Measurements from ENCODE around the gene HYAL2.

HYAL2 gene

GRCh38 chr3:50292159-50293078, 30.1 kb downstream of the HYAL2 start, which contains the start of gene IFRD2:
TSS of gene IFRD2 (minus strand) at chr3:50292429. CDS start at chr3:50292274, 155 bp downstream.
- peak; percentile 98 for DNase-seq
- peaks cover 25% of the 10 kb centered on the region for H3K36me3 ChIP-seq (replicated peaks)
- TF ChIP-seq CTCF (IDR thresholded peaks at IDR 0.05; ENCODE audit: low read depth, low read length, missing control alignments), result peak; percentile 11
- in situ Hi-C loops (cut with HindIII; ENCODE audit: low pct_ligation_motif_present, low sequenced_read_pairs), result no loop called here
- no peaks in the 10 kb centered on the region for H3K27me3 ChIP-seq (replicated peaks)
- H3K27ac ChIP-seq, result peak within 1 kb of the TSS; percentile 54
- peak within 1 kb of the TSS; percentile 89 for H3K4me3 ChIP-seq (ENCODE audit: low read depth, low read length)

- in situ Hi-C loops (cut with HindIII; ENCODE audit: low pct_ligation_motif_present, low sequenced_read_pairs), result no loop called here
- peaks cover 25% of the 10 kb centered on the region for H3K36me3 ChIP-seq (replicated peaks)
- no peak for TF ChIP-seq CTCF (IDR thresholded peaks at IDR 0.05; ENCODE audit: low read depth, low read length, missing control alignments)
- H3K27me3 ChIP-seq (replicated peaks), result no peaks in the 10 kb centered on the region
- DNase-seq, result no peak
- no peak overlapping the region for H3K27ac ChIP-seq
- no peak overlapping the region for H3K4me3 ChIP-seq (ENCODE audit: low read depth, low read length)
Measured at GRCh38 chr3:50290161-50290641, 32.3 kb downstream of the HYAL2 start.

- in situ Hi-C loops (cut with HindIII; ENCODE audit: low pct_ligation_motif_present, low sequenced_read_pairs), result no loop called here
- no peak for TF ChIP-seq CTCF (IDR thresholded peaks at IDR 0.05; ENCODE audit: low read depth, low read length, missing control alignments)
- Histone ChIP-seq H3K27ac (no peak overlapping the region), H3K4me3 (ENCODE audit: low read depth, low read length) (no peak overlapping the region), H3K27me3 (replicated peaks) (no peaks in the 10 kb centered on the region), H3K36me3 (replicated peaks) (peaks cover 25% of the 10 kb centered on the region)
- no peak for DNase-seq
Measured at GRCh38 chr3:50289130-50289529, 33.4 kb downstream of the HYAL2 start.

GRCh38 chr3:50288387-50289007, 34.0 kb downstream of the HYAL2 start:
- DNase-seq, result no peak
- H3K36me3 ChIP-seq (replicated peaks), result peaks cover 25% of the 10 kb centered on the region
- no peak for TF ChIP-seq CTCF (IDR thresholded peaks at IDR 0.05; ENCODE audit: low read depth, low read length, missing control alignments)
- H3K4me3 ChIP-seq (ENCODE audit: low read depth, low read length), result no peak overlapping the region
- in situ Hi-C loops (cut with HindIII; ENCODE audit: low pct_ligation_motif_present, low sequenced_read_pairs), result no loop called here
- no peak overlapping the region for H3K27ac ChIP-seq
- H3K27me3 ChIP-seq (replicated peaks), result no peaks in the 10 kb centered on the region

GRCh38 chr3:50287262-50287661, 35.3 kb downstream of the HYAL2 start:
- in situ Hi-C loops (cut with HindIII; ENCODE audit: low pct_ligation_motif_present, low sequenced_read_pairs), result no loop called here

More at GRCh38 chr3:50287262-50287661, 35.3 kb downstream of the HYAL2 start:
- no peak for TF ChIP-seq CTCF (IDR thresholded peaks at IDR 0.05; ENCODE audit: low read depth, low read length, missing control alignments)
- H3K27ac ChIP-seq, result no peak overlapping the region
- H3K4me3 ChIP-seq (ENCODE audit: low read depth, low read length), result no peak overlapping the region
- DNase-seq, result no peak
- H3K36me3 ChIP-seq (replicated peaks), result peaks cover 25% of the 10 kb centered on the region
- H3K27me3 ChIP-seq (replicated peaks), result no peaks in the 10 kb centered on the region
